Colonic mucosa (tissue), 4 donors: ENCODE data around the gene PADI3. TPM values are rescaled to one million over a fixed set of nuclear protein-coding genes. Genes with fewer than 3 reads are reported as not detected.
A peak's percentile ranks its signal among the peaks of the same experiment; 100 is the strongest.
"Not testable (repeated sequence)": the region's sequence is repeated elsewhere in the genome, so short reads cannot be mapped to it uniquely, and the experiment has no call there.

Experiments used
- DNase-seq: peaks from one replicate; pipeline ENCODE4 v3.0.0-alpha.2; 2020
- H3K27ac ChIP-seq: fragments of 200-600 bp; one replicate; pipeline ENCODE4 v1.8.0; 2021
- H3K27me3 ChIP-seq: fragments of 200-600 bp; one replicate; pipeline ENCODE4 v1.8.0; 2021
- H3K36me3 ChIP-seq: fragments of 200-600 bp; one replicate; pipeline ENCODE4 v1.8.0; 2021
- H3K4me1 ChIP-seq: fragments of 200-600 bp; one replicate; pipeline ENCODE4 v1.8.0; 2021; ENCODE audit warnings: mild to moderate bottlenecking
- H3K4me3 ChIP-seq: fragments of 200-600 bp; one replicate; pipeline ENCODE4 v1.8.0; 2021
- H3K9ac ChIP-seq, 2 donors: one replicate each; pipeline ENCODE4 v1.7.0; 2013; ENCODE audit warnings: control low read depth in 2 of 2, low read depth in 2 of 2, low read length in 2 of 2
- H3K9me3 ChIP-seq: fragments of 200-600 bp; one replicate; pipeline ENCODE4 v1.8.0; 2021
- intact Hi-C: fragments of 100-400 bp; cut with DNase I; formaldehyde crosslinking; loops from one replicate; pipeline ENCODE4 v1.14.1; 2022
- total RNA-seq, 2 donors: library from RNA; stranded (reverse); fragmentation: NEBNext Ultra II Directional in 1 of 2; extraction: Animal tissue kit (Norgen Biotek cat#: 25700) in 1 of 2; gene quantifications; one replicate each; pipeline ENCODE4 v1.2.1, GENCODE V29; 2021
- TF ChIP-seq, protein P1 (sequence below): fragments of 200-600 bp; IDR thresholded peaks from one replicate; pipeline ENCODE4 v1.8.0; 2022; ENCODE audit warnings: antibody characterized with exemption, mild to moderate bottlenecking
- donor health status: healthy.
- donor health status: DM: no; HTN: no; CAD: no.
- donor health status: DM: no; HTN: no; CAD: no.

PADI3 gene
- total RNA-seq, 2 donors from 2014 or later, result 0.13 TPM; not detected in 1

DNA sequence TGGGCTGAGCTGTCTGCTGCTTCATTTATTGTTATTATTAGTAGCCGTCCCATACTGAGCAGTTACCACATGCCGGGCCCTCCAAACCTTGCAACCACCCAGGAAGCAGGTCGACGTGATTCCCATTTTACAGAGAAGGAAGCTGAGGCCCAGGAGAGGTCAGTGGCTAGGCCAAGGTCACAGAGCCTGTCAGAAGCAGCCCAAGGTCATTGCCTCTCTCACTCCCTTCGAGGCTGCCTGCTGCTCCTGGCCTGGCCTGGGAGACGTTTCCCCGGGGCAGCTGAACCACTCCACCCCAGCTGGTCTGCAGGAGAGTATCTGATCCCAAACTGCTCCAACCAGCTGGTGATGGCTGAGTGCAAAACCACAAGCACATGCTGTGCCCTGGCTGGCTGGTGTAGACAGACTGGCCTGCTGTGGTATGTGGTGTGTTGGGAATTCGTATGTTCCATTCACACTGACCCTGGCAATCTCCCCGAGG, 65.6 kb downstream of the PADI3 start:
- DNase-seq, result no peak
- H3K9ac ChIP-seq, result no peak overlapping the region
- H3K4me1 ChIP-seq, result no peaks in the 10 kb centered on the region
- TF ChIP-seq, protein P1, sequence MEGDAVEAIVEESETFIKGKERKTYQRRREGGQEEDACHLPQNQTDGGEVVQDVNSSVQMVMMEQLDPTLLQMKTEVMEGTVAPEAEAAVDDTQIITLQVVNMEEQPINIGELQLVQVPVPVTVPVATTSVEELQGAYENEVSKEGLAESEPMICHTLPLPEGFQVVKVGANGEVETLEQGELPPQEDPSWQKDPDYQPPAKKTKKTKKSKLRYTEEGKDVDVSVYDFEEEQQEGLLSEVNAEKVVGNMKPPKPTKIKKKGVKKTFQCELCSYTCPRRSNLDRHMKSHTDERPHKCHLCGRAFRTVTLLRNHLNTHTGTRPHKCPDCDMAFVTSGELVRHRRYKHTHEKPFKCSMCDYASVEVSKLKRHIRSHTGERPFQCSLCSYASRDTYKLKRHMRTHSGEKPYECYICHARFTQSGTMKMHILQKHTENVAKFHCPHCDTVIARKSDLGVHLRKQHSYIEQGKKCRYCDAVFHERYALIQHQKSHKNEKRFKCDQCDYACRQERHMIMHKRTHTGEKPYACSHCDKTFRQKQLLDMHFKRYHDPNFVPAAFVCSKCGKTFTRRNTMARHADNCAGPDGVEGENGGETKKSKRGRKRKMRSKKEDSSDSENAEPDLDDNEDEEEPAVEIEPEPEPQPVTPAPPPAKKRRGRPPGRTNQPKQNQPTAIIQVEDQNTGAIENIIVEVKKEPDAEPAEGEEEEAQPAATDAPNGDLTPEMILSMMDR, result no peak
- no peaks in the 10 kb centered on the region for H3K36me3 ChIP-seq
- intact Hi-C loops, result no loop called here
- H3K4me3 ChIP-seq, result no peak overlapping the region
- H3K9me3 ChIP-seq, result no peaks in the 10 kb centered on the region
- H3K27ac ChIP-seq, result no peak overlapping the region
- no peaks in the 10 kb centered on the region for H3K27me3 ChIP-seq

DNA sequence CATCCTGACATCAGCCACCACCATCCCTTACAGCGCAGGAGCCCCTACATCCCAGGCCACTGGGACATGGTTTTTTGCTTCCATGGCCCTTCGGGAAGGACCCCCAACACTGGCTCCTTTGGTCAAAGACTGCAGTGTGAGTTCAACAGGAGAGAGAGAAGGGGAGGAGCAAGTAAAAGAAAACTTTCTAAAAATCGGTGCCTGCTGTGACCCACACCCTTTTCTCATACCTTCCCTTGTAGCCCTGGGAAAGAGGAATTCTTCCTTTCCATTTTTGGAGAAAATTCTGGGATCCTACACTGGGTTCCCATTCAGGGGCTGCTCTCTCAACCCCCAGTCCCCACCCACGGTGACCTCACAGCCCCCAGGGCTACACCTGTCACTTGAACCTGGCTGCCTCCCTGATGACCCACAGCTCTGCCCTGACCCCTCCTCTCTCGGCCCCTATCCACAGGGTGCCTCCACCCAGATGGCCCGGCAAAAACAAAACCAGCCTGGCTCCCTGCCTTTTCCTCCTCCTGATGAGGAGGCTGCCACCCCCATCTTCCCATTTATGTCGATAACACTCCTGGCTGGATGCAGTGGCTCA, 66.7 kb downstream of the PADI3 start:
- H3K27me3 ChIP-seq, result no peaks in the 10 kb centered on the region
- H3K36me3 ChIP-seq, result no peaks in the 10 kb centered on the region
- TF ChIP-seq, protein P1, result no peak
- H3K27ac ChIP-seq, result no peak overlapping the region
- H3K9ac ChIP-seq, result no peak overlapping the region
- no peak for DNase-seq
- H3K9me3 ChIP-seq, result no peaks in the 10 kb centered on the region
- intact Hi-C loops, result no loop called here
- no peaks in the 10 kb centered on the region for H3K4me1 ChIP-seq
- no peak overlapping the region for H3K4me3 ChIP-seq

DNA sequence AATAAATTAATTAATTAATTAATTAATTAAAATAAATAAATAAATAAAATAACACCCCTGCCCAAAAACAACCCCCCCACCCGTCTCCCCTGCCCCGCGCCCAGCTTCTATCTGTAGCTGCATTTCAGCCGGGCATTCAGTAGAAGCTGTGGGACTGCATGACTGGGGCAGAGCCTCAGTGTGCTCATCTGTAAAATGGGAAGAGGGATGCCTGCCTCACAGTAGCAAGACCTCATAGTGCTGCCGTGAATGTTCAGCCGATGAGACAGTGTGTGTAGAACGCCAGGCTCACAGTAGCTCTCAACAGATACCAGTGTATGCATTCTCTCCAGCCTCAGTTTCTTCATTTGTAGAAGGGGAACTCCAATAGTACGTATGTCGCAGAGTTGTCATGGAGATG, 67.8 kb downstream of the PADI3 start:
- Histone ChIP-seq H3K9ac (no peak overlapping the region), H3K36me3 (no peaks in the 10 kb centered on the region), H3K27ac (no peak overlapping the region), H3K4me3 (no peak overlapping the region), H3K27me3 (no peaks in the 10 kb centered on the region), H3K9me3 (no peaks in the 10 kb centered on the region), H3K4me1 (no peaks in the 10 kb centered on the region)
- intact Hi-C loops, result no loop called here
- TF ChIP-seq, protein P1, result no peak
- no peak for DNase-seq

DNA sequence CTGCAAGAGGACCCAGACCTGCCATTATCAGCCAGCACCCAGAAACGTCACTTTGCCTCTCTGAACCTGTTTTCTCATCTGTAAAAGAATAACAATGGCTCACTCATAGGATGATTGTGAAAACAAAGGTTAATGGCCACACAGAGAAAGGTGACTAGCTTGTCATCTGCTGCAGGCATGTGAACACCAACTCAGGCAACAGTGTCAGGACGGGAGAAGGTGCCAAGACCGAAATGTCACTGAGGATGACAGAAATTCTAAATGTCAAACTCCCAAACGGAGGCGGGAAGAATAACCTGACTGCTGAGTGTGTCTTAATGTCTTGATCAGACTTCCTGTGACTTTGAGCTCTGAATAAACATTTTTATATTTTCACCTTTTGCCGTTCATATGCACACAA, 69.4 kb downstream of the PADI3 start:
- H3K4me1 ChIP-seq, result no peaks in the 10 kb centered on the region
- H3K36me3 ChIP-seq, result no peaks in the 10 kb centered on the region
- intact Hi-C loops, result no loop called here
- H3K9ac ChIP-seq, result no peak overlapping the region
- DNase-seq, result no peak
- H3K27ac ChIP-seq, result no peak overlapping the region
- H3K4me3 ChIP-seq, result no peak overlapping the region
- TF ChIP-seq, protein P1, result no peak
- no peaks in the 10 kb centered on the region for H3K27me3 ChIP-seq
- H3K9me3 ChIP-seq, result no peaks in the 10 kb centered on the region

DNA sequence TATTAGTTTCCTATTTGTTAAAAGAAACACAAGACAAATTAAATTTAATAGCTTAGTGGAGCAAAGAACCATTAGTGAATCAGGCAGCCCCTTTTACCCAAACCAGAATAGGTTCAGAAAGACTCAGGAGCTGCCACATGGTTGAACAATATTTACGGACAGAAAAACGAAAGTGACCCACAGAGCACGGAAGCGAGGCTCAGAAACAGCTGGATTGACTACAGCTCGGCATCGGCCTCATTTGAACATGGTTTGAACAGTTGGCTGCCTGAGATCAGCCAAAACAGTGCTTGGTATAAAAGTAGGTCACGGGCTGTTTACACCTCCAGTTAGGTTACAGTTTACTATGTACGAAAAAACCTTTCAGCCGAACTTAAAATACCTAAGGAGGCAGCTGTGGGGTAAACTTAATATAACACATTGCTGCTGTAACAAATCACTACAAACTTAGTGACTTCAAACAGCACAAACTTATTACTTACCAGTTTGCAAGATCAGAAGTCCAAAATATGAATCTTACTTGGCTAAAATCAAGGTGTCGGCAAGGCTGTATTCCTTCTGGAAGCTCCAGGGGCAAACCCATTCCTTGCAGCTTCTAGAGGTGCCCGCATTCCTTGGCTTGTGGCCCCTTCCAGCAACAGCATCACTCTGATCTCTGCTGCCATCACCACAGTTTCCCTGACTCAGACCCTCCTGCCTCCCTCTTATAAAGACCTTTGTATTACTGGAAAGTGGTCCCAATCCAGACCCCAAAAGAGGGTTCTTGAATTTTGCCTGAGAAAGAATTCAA, 70.9 kb downstream of the PADI3 start:
- no peak for DNase-seq
- Histone ChIP-seq H3K9me3 (no peaks in the 10 kb centered on the region), H3K27ac (no peak overlapping the region), H3K4me1 (no peaks in the 10 kb centered on the region), H3K36me3 (no peaks in the 10 kb centered on the region), H3K9ac (no peak overlapping the region), H3K4me3 (no peak overlapping the region), H3K27me3 (no peaks in the 10 kb centered on the region)
- TF ChIP-seq, protein P1, result no peak
- intact Hi-C loops, result no loop called here

DNA sequence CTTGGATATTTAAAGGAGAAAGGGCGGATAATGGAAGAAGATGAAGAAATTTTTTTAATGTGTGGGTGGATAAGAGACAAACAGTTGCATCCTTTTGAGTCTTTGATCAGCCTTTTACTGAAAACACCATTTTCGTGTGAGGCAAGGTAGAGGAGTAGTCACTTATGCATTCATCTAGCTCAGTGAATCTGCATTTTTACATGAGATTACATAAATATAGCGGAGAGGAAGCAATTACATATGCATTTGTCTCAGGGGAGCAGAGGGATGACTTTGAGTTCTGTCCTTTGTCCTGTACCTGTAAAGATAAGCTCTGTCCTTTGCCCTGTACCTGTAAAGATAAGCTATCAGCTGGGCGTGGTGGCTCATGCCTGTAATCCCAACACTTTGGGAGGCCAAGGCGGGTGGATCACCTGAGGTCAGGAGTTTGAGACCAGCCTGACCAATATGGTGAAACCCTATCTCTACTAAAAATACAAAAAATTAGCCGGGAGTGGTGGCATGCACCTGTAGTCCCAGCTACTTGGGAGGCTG, 73.0 kb downstream of the PADI3 start:
- H3K27ac ChIP-seq, H3K27me3 ChIP-seq, H3K4me1 ChIP-seq, H3K9me3 ChIP-seq, H3K36me3 ChIP-seq, H3K9ac ChIP-seq, H3K4me3 ChIP-seq, intact Hi-C loops: not testable (repeated sequence)
- DNase-seq, result peak; percentile 72
